Muscle of leg (tissue), 16 donors: ENCODE measurements around the gene ABCA1. TPM values are rescaled to one million over a fixed set of nuclear protein-coding genes. Genes with fewer than 3 reads are reported as not detected.
A peak's percentile ranks its signal among the peaks of the same experiment; 100 is the strongest.
"Not testable (repeated sequence)": the region's sequence is repeated elsewhere in the genome, so short reads cannot be mapped to it uniquely, and the experiment has no call there.

ENCODE experiments used
- DNase-seq: peaks from one replicate; pipeline ENCODE4 v3.0.0; 2013
- H3K27ac ChIP-seq: one replicate; pipeline ENCODE4 v1.5.1; 2013; ENCODE audit warnings: mild to moderate bottlenecking, low read length, control low read depth
- H3K27me3 ChIP-seq: one replicate; pipeline ENCODE4 v1.6.1; 2013; ENCODE audit warnings: low read length; ENCODE audit not compliant: control insufficient read depth, insufficient read depth
- H3K36me3 ChIP-seq: one replicate; pipeline ENCODE4 v1.6.1; 2013; ENCODE audit warnings: low read length; ENCODE audit not compliant: control insufficient read depth, insufficient read depth
- H3K4me1 ChIP-seq: one replicate; pipeline ENCODE4 v1.6.1; 2013; ENCODE audit warnings: low read length; ENCODE audit not compliant: control insufficient read depth, insufficient read depth
- H3K4me3 ChIP-seq: one replicate; pipeline ENCODE4 v1.5.1; 2013; ENCODE audit warnings: low read length, control low read depth
- H3K9me3 ChIP-seq: replicated peaks from 2 replicates; pipeline ENCODE4 v1.6.1; 2013; ENCODE audit warnings: low read depth, low read length; ENCODE audit not compliant: control insufficient read depth
- WGBS: methylation state at CpG from one replicate; pipeline ENCODE4 v1.1.5; 2013; ENCODE audit warnings: missing lambda C conversion rate; ENCODE audit not compliant: insufficient coverage; 5-methylcytosine and 5-hydroxymethylcytosine counted together
- long read RNA-seq, 11 donors: transcript quantifications; one replicate each; lab custom pipeline, GENCODE V29; 2026
- polyA plus RNA-seq, 8 donors: library from polyadenylated mRNA; unstranded; fragments of 120-200 nt; gene quantifications; one replicate each; pipeline versions ENCODE4 v1.2.1 to v1.2.3, GENCODE V29; 2013; ENCODE audit warnings: inconsistent platforms in 1 of 8, low replicate concordance in 1 of 8; ENCODE audit not compliant: insufficient read length in 8 of 8, insufficient read depth in 1 of 8
- total RNA-seq: library from RNA; stranded (reverse); fragments of 120-200 nt; gene quantifications from one replicate; pipeline ENCODE4 v1.2.4, GENCODE V29; 2013

Gene ABCA1, protein sequence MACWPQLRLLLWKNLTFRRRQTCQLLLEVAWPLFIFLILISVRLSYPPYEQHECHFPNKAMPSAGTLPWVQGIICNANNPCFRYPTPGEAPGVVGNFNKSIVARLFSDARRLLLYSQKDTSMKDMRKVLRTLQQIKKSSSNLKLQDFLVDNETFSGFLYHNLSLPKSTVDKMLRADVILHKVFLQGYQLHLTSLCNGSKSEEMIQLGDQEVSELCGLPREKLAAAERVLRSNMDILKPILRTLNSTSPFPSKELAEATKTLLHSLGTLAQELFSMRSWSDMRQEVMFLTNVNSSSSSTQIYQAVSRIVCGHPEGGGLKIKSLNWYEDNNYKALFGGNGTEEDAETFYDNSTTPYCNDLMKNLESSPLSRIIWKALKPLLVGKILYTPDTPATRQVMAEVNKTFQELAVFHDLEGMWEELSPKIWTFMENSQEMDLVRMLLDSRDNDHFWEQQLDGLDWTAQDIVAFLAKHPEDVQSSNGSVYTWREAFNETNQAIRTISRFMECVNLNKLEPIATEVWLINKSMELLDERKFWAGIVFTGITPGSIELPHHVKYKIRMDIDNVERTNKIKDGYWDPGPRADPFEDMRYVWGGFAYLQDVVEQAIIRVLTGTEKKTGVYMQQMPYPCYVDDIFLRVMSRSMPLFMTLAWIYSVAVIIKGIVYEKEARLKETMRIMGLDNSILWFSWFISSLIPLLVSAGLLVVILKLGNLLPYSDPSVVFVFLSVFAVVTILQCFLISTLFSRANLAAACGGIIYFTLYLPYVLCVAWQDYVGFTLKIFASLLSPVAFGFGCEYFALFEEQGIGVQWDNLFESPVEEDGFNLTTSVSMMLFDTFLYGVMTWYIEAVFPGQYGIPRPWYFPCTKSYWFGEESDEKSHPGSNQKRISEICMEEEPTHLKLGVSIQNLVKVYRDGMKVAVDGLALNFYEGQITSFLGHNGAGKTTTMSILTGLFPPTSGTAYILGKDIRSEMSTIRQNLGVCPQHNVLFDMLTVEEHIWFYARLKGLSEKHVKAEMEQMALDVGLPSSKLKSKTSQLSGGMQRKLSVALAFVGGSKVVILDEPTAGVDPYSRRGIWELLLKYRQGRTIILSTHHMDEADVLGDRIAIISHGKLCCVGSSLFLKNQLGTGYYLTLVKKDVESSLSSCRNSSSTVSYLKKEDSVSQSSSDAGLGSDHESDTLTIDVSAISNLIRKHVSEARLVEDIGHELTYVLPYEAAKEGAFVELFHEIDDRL (N-terminal part only)
- 12.1 TPM for total RNA-seq
- polyA plus RNA-seq, result 1 to 10 TPM; 3.4 to 7.4 (median 5.2) TPM
- long read RNA-seq, donor 1, result 0 reads
- long read RNA-seq, donor 2, result 0 reads
- long read RNA-seq, donor 3, result 0 reads
- long read RNA-seq, donor 4, result 0 reads
- long read RNA-seq, donor 5, partial matches to known transcripts, result 34 of 47 reads
- long read RNA-seq, donor 5, other reads (novel, unspliced or antisense), result 13 of 47 reads
- long read RNA-seq, donor 6, result 0 reads
- long read RNA-seq, donor 7, result 0 reads
- long read RNA-seq, donor 8, result 0 reads
- long read RNA-seq, donor 9, result 0 reads
- long read RNA-seq, donor 10, result 0 reads
- long read RNA-seq, donor 11, result 0 reads

GRCh38 chr9:104927912-104928740, at the start of gene ABCA1:
TSS of gene ABCA1 (minus strand) at chr9:104928155. CDS start at chr9:104903679, 24,476 bp downstream.
- peak within 1 kb of the TSS; percentile 80 for H3K4me3 ChIP-seq
- H3K4me1 ChIP-seq, result peaks cover 12% of the 10 kb centered on the region
- H3K36me3 ChIP-seq, result no peaks in the 10 kb centered on the region
- peaks cover 2% of the 10 kb centered on the region for H3K27me3 ChIP-seq
- DNase-seq, result peak; percentile 95
- H3K9me3 ChIP-seq, result no peaks in the 10 kb centered on the region
- peak within 1 kb of the TSS; percentile 84 for H3K27ac ChIP-seq
- under 1% methylated on average over 27 of the region's 53 CpGs for WGBS

DNA sequence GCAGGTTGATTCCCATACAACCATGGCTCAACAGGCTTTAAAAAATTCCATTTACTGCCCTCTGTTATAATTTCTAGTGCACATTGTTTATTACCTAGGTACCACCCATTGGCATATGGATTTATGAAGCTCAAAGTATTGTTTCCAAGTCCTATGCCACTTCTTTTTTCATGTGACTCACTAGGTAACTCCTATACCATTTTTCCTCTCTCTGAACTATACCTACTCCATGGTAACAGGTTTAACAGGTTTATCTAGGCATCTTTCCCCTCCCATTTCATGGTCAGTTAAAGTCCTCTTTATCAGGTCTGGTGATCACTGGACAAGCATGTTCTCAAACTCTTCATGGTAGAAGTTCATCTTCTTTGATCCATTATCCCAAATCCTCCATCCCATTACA, 49.6 kb upstream of the ABCA1 start:
- Histone ChIP-seq H3K9me3 (no peaks in the 10 kb centered on the region), H3K4me1 (no peaks in the 10 kb centered on the region), H3K36me3 (no peaks in the 10 kb centered on the region), H3K4me3 (no peak overlapping the region), H3K27me3 (no peaks in the 10 kb centered on the region), H3K27ac (no peak overlapping the region)
- no peak for DNase-seq

DNA sequence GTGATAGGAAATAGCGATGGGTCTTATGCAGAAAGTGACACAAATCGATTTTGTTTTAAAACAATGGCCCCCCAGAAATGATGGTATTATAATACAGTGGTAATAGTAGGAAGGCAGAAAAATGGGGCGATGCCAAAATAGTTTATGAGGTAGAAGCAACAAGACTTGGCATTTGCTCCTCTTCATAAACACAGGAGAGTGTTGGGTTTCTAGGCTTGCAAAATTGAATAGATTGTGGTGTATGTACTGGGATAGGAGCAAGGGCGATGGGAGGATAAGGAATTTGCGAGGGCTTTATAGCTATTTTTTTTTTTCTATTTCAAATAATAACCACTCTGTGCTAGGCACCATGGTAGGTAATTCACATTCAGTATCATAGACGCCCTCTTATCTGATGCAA, 49.2 kb upstream of the ABCA1 start:
- no peaks in the 10 kb centered on the region for H3K36me3 ChIP-seq
- no peaks in the 10 kb centered on the region for H3K27me3 ChIP-seq
- H3K4me3 ChIP-seq, result no peak overlapping the region
- H3K27ac ChIP-seq, result no peak overlapping the region
- no peak for DNase-seq
- 92% methylated on average over 2 of the region's 6 CpGs for WGBS
- H3K9me3 ChIP-seq, result no peaks in the 10 kb centered on the region
- H3K4me1 ChIP-seq, result no peaks in the 10 kb centered on the region

GRCh38 chr9:104975966-104976595, 48.1 kb upstream of the ABCA1 start:
- not testable (repeated sequence) for H3K36me3 ChIP-seq, H3K27me3 ChIP-seq, H3K4me3 ChIP-seq, DNase-seq, H3K27ac ChIP-seq, H3K9me3 ChIP-seq, H3K4me1 ChIP-seq
- WGBS, result 94% methylated on average over 3 of the region's 9 CpGs

- WGBS, result 67% methylated on average over 4 of the region's 8 CpGs
- peaks cover 7% of the 10 kb centered on the region for H3K4me1 ChIP-seq
- H3K4me3 ChIP-seq, result no peak overlapping the region
- H3K36me3 ChIP-seq, result no peaks in the 10 kb centered on the region
- no peak for DNase-seq
- no peaks in the 10 kb centered on the region for H3K27me3 ChIP-seq
- no peak overlapping the region for H3K27ac ChIP-seq
- H3K9me3 ChIP-seq, result no peaks in the 10 kb centered on the region
Observed at GRCh38 chr9:104974053-104974962, 46.4 kb upstream of the ABCA1 start.

DNA sequence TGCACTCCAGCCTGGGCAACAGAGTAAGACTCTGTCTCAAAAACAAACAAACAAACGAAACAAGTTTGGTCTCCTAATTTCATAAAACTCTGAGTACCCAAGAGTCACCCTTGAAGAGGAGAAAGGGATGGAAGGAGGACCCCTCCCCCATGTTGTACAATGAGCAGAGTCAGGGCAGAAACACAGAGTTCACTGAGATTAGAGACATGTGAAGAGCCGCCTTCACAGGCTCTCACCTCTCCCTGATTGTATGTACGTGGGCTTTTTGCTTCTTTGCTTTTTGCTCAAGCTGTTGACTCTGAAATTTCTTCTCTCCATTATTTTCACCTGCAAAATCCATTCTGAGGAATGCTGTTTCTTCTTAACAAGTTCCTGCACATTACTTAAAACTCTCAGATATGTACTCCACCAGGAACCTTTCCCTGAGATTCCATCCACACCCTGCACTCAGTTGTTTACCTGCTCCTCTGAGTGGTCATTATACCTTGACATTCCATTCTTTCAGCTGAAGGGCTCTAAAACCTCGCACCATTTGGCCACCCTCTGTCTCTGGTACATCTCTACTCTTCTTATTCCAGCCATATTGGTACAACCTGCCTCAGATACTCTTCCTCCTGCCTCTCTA, 44.4 kb upstream of the ABCA1 start:
- Histone ChIP-seq H3K4me3 (no peak overlapping the region), H3K27me3 (no peaks in the 10 kb centered on the region), H3K27ac (no peak overlapping the region), H3K9me3 (no peaks in the 10 kb centered on the region), H3K4me1 (peaks cover 19% of the 10 kb centered on the region), H3K36me3 (no peaks in the 10 kb centered on the region)
- no peak for DNase-seq
- 92% methylated on average over 3 of the region's 4 CpGs for WGBS

DNA sequence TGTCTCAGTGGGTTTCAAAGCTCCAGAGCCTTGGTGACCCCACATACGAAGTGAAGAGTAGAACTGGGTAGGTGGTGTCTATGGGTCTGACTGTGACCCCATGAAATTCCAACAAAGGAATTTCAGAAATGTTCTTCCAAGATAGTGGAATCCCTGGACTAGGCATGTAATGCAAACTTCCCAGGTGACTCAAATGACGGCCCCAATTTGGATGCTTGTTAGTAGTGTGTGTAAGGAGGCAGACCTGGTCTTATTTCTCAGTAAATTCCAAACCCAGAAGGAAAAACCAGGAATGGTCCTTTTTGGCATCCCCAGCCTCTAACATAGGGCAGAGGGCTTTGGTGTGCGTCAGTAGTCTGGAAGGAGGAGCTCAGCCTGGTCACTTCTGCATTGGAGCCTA, 43.6 kb upstream of the ABCA1 start:
- no peaks in the 10 kb centered on the region for H3K36me3 ChIP-seq
- no peak overlapping the region for H3K27ac ChIP-seq
- peaks cover 19% of the 10 kb centered on the region for H3K4me1 ChIP-seq
- WGBS, result 90% methylated on average over 2 of the region's 3 CpGs
- no peaks in the 10 kb centered on the region for H3K27me3 ChIP-seq
- no peak for DNase-seq
- H3K4me3 ChIP-seq, result no peak overlapping the region
- H3K9me3 ChIP-seq, result no peaks in the 10 kb centered on the region
